T-helper 17 cell (primary cell): ENCODE measurements around the gene ZNF200. TPM values are rescaled to one million over a fixed set of nuclear protein-coding genes. Genes with fewer than 3 reads are reported as not detected.

Source experiments
- ATAC-seq: fragments of 150-1000 bp; cut with Tn5 transposase; 2 replicates; pipeline ENCODE4 v1.10.0; 2021; ENCODE audit warnings: mild to moderate bottlenecking, moderate library complexity
- DNase-seq, 3 donors: peaks; one replicate each; pipeline versions ENCODE4 v3.0.0 to v3.0.0-alpha.2; 2020 to 2021
- H3K9me3 ChIP-seq: one replicate; pipeline ENCODE4 v1.7.0; 2013; ENCODE audit warnings: low read length, mild to moderate bottlenecking; ENCODE audit not compliant: control insufficient read depth, poor library complexity, severe bottlenecking
- H3K27ac Mint-ChIP-seq: one replicate; pipeline ENCODE4 v1.8.0; 2022; ENCODE audit warnings: mild to moderate bottlenecking, moderate library complexity, mixed read lengths
- H3K27me3 Mint-ChIP-seq: one replicate; pipeline ENCODE4 v1.8.0; 2022; ENCODE audit warnings: mixed read lengths
- H3K36me3 Mint-ChIP-seq: one replicate; pipeline ENCODE4 v1.8.0; 2022; ENCODE audit warnings: low read depth, mixed read lengths
- H3K4me1 Mint-ChIP-seq: one replicate; pipeline ENCODE4 v1.8.0; 2022; ENCODE audit warnings: mild to moderate bottlenecking, mixed read lengths
- H3K4me3 Mint-ChIP-seq: one replicate; pipeline ENCODE4 v1.8.0; 2022; ENCODE audit warnings: mild to moderate bottlenecking, moderate library complexity, mixed read lengths
- total RNA-seq, 4 donors: library from RNA in 2 of 4; stranded (reverse) in 2 of 4; gene quantifications; one replicate each; pipeline ENCODE4 v1.2.3 and lab custom pipeline; 2022 to 2026

The ZNF200 gene
- total RNA-seq, 2 donors from 2014 or later, result 3.2 to 4.8 TPM

- peaks cover 60% of the 10 kb centered on the region for H3K27me3 Mint-ChIP-seq
- DNase-seq (no peak), ATAC-seq (no peak)
- H3K9me3 ChIP-seq, result peaks cover 4% of the 10 kb centered on the region
- peaks cover 30% of the 10 kb centered on the region for H3K4me1 Mint-ChIP-seq
- peaks cover 3% of the 10 kb centered on the region for H3K36me3 Mint-ChIP-seq
- H3K4me3 Mint-ChIP-seq, result peak overlapping the region; percentile 82
- H3K27ac Mint-ChIP-seq, result no peak overlapping the region
These were observed 60.9 kb downstream of the ZNF200 start for GRCh38 chr16:3173892-3174617.

Other genes with a start within 250 kb of the ZNF200 start
- gene CLDN9, start 222.2 kb downstream of the ZNF200 start, total RNA-seq, result not detected
- not detected for gene CLDN6, start 217.0 kb downstream of the ZNF200 start, total RNA-seq
- gene TNFRSF12A, start 214.8 kb downstream of the ZNF200 start, total RNA-seq, result 1 to 10 TPM in 1 of 2 donors, under 1 TPM in 1; 0.92 to 1.3 TPM
- 10 to 100 TPM; 10.6 to 14.4 TPM for gene HCFC1R1, start 211.2 kb downstream of the ZNF200 start, total RNA-seq
- gene THOC6, start 211.1 kb downstream of the ZNF200 start, total RNA-seq, result 10 to 100 TPM; 21.3 to 23.7 TPM
- gene BICDL2, start 198.2 kb downstream of the ZNF200 start, total RNA-seq, result not detected
- 1 to 10 TPM; 1.4 to 1.5 TPM for gene MMP25, start 188.6 kb downstream of the ZNF200 start, total RNA-seq
- 1,000 to 10,000 TPM; 1,099 to 1,147 TPM for gene IL32, start 169.5 kb downstream of the ZNF200 start, total RNA-seq
- gene ZSCAN10, start 135.9 kb downstream of the ZNF200 start, total RNA-seq, result under 1 TPM; 0.12 to 0.26 TPM
- not detected for gene ZNF205, start 122.6 kb downstream of the ZNF200 start, total RNA-seq
- gene ZNF213, start 100.1 kb downstream of the ZNF200 start, total RNA-seq, result 1 to 10 TPM; 3.1 to 3.4 TPM
- gene OR1F1, start 47.0 kb downstream of the ZNF200 start, total RNA-seq, result not detected
- 1 to 10 TPM in 1 of 2 donors, under 1 TPM in 1; 0.81 to 2.2 TPM for gene MEFV, start 21.5 kb upstream of the ZNF200 start, total RNA-seq
- gene ZNF263, start 48.3 kb upstream of the ZNF200 start, total RNA-seq, result 10 to 100 TPM; 21.2 to 26.4 TPM
- 1 to 10 TPM; 1.9 TPM for gene TIGD7, start 70.3 kb upstream of the ZNF200 start, total RNA-seq
- 10 to 100 TPM; 26.3 to 28.1 TPM for gene ZNF75A, start 70.3 kb upstream of the ZNF200 start, total RNA-seq
- gene OR2C1, start 120.7 kb upstream of the ZNF200 start, total RNA-seq, result not detected
- 1 to 10 TPM; 5.9 to 6.3 TPM for gene ZSCAN32, start 165.8 kb upstream of the ZNF200 start, total RNA-seq
- 1 to 10 TPM; 4.4 to 5.4 TPM for gene ZNF174, start 166.1 kb upstream of the ZNF200 start, total RNA-seq
- 1 to 10 TPM; 3.0 to 3.2 TPM for gene ZNF597, start 208.3 kb upstream of the ZNF200 start, total RNA-seq
- gene NAA60, start 208.5 kb upstream of the ZNF200 start, total RNA-seq, result 10 to 100 TPM; 34.8 to 44.5 TPM